HG03565 (cell line): ENCODE results near the gene PPP1R26.
"Not testable (repeated sequence)": the region's sequence is repeated elsewhere in the genome, so short reads cannot be mapped to it uniquely, and the experiment has no call there.

Experiments used
- ATAC-seq: cut with Tn5 transposase; IDR thresholded peaks from one replicate; pipeline ENCODE4 v1.9.1; 2021; ENCODE audit warnings: mild to moderate bottlenecking, moderate library complexity; ENCODE audit not compliant: unreplicated experiment

The PPP1R26 gene

DNA sequence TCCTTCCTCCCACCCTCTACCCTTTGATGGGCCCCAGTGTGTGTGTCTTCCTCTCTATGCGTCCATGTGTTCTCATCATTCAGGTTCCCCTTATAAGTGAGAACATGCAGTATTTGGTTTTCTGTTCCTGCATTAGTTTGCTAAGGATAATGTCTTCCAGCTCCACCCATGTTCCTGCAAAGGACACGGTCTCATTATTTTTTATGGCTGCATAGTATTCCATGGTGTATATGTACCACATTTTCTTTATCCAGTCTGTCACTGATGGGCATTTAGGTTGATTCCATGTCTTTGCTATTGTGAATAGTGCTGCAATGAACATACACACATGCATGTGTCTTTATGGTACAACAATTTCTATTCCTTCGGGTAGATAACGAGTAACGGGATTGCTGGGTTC lies 21.1 kb upstream of the PPP1R26 start:
- not testable (repeated sequence) for ATAC-seq

DNA sequence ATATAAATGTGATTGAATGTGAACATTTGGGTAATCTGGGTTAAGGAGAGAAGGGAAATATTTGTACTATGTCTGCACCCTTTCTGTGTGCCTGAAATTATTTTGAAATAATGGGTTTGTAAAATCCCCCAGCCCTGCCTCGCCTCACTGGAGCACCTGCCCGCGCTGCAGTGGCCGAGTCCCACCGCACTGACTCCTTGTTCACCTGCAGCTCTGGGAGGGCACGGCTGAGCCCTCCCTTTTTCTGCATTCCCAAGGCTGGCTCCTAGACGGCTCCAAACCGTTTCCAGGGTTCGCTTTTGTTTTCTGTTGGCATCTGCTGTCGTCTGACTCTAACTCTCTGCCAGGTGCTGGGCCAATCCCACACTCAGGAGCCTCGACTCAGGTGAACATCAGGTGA lies 17.6 kb upstream of the PPP1R26 start:
- no peak for ATAC-seq

DNA sequence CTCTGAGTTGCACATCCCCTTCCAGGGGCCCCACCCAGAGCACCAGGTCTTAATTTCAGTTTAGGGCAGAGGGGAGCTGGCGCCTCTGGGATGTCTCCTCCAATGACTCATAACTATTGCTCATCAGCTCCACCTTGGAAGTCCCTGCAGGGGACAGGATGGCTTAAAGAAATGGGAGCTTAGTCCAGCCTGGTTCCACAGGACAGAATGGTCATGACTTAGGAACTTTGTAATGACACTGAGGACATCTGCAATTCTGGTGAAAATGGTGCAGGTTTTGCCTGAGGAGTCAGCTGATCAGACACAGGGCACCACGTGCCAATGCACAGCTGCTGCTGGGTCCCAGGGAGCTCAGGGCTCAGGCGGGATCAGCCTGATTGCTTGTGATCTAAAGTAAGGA lies 16.4 kb upstream of the PPP1R26 start:
- no peak for ATAC-seq

DNA sequence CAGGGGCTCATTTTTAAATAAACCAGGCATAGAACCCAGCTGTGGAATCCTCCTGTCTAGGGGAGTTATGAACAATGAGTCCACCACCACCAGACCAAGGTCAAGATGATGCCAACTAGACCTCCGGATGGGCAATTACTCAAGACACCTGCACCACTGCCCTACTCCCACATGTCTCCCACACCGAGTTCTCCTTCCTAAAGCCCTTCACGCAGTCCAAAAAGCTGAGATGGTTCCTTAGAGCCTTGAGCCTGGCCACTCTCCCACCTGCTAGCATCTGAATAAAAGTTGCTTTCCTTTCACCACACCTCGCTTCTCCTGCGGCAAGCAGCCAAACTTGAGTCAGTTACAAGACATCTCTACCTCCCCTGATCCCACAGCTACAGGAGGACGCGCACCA lies 15.4 kb upstream of the PPP1R26 start:
- ATAC-seq, result no peak

DNA sequence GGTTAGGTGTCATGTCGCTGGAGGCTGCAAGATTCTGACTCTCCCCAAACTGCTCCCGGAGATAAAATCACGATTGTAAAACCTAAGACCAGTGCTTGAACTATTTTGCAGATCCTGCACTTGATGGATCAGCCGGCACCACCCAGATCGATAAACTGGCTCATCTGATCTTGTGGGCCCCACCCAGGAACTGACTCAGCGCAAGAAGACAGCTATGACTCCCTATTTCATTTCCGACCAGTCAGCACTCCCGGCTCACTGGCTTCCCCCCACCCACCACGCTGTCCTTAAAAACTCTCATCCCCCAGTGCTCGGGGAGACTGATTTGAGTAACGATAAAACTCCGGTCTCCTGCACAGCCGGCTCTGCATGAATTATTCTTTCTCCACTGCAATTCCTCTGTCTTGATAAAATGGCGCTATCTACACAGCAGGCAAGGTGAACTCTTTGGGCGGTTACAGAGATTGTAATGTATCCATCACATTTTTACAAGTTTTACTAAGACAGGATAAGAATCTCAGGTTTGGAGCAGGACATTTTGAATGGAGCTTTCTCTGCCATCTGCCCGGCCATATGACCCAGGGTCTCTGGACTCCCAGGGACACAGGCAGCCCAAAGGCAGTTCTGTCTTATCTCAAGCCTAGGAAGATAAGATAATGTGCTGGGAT lies 10.6 kb upstream of the PPP1R26 start:
- no peak for ATAC-seq

DNA sequence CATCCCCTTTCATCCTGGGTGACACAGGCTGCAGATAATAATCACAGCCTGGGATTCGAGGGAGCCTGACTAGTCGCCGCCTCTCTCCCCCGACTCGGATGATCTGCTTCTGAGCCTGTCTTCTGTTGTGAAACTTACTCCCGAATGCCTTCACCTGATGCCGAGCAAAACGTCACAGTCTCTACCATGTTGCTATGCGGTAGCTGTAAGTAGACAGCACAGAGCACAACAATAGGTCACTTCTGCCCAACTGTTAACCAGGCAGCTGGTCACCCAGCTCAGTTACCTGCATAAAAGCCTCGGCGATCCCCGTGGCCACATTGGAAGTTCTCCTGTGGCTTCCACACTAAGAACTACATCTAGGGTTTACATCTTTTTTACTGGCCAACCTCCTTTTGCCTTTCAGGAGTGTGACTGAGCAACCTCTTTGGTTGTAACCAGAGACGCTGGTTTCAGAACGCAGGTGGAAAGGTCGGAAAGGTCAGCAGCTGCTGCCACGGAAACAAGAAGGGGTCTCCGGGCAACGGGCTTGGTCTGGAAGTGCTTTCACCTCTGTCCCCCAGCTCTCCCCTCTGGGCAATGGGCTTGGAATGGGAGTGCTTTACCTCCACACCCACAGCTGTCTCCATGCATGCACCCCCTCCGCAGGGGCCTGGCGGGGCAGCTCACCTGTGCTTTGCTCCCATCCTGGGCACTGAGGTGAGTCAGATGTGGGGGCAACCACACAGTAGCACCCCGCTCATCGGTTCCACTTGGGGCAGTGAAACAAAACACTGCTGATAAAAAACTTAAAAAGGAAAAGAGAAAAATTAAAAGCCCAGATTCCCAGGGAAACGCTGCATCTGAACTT lies 7.6 kb upstream of the PPP1R26 start:
- no peak for ATAC-seq

DNA sequence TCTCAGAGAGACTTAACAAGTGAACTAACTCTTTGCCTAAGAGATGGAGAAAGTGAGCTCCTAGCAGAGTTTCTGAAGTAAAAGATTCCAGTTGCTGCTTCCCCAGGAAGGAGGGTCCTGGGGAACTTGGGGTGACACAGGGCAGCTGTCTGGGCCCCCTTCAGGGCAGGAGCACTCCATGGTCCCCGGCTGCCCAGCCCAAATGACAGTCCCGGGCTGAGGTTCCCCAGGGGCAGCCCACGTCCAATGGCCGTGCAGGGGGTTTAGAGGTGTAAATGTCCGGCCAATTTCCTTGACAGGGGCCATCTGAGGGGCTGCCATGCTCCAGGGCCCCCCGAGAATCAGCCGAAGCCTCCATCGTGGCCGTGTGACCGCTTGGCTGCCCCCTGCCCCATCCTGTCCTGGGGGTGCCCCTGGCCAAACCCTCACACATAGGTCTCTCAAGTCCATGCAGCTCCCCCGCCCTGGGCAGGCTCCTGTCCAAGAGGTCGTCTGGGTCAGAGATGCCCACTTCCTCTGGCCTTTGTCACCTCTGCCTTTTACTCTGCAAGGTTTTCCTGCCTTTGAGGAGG lies 5.5 kb upstream of the PPP1R26 start:
- ATAC-seq, result no peak

DNA sequence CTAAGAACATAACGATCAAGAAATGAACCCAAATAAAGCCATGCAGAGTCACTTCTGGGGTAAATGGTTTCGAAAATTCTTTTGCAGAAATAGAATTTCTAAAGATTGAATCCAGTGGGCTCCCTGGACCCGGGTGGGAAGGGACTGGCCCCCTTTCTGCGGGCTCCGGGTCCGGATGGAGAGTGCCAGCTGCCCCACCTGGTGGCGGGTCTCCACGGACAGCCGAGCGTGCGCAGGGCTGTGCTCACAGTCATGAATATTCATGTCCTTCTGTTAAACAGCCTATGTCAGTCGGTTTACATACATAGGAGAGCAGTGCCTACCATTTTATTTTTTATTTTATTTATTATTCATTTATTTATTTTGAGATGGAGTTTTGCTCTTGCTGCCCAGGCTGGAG lies 4.7 kb upstream of the PPP1R26 start:
- no peak for ATAC-seq

DNA sequence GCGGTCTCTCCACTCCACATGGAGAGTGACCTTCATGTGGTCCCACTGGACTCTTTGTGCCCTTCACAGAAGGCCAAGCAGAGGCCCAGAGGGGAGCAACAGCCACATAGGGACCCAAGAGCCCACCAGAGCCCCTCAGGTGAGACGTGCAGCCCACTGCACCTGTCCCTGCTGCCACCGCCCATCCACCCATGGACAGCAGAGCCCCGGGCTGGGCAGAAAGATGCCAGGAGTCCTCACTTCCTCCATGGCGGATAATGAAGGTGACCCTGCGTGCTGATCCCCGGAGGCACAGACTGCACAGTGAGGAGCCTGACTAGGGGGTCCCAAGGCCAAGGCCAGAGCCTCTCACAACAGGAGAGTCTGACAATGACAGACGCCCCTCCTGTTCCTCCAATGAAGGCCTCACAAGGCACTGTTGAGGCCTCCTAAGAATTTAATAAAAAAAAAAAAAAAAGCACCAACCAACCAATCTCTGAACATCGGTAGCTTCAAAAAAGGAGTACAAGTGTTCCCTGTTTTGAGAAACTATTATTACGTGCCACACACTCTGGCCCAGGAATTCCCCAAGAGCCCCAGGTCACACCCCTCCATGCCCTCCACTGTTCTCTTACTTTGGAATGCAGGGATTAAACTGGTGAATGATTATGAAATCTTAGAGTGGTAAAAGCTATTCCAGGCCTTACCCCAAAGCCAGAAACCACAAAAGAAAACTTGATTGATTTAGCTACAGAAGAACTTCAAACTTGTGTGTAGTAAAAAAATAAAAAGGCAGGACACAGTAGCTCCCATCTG lies 2.8 kb upstream of the PPP1R26 start:
- no peak for ATAC-seq

DNA sequence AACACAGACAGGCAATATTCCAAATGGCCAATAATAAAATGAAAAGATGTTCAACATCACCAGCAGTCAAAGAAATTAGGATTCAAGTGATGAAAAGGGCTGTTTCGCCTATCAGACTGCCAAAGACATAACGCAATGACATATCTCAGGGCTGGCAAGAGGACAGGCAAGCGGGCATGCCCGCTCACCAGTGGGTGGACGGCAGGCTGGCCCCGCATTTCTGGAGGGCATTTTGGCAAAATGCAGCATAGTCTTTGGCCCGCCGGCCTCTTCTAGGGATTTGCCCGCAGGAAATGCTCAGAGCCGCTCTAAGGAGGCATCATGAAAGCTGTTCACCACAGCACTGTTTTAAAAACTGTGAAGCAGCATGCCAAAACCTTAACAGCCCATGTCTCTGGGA lies 1.4 kb upstream of the PPP1R26 start:
- ATAC-seq, result no peak

DNA sequence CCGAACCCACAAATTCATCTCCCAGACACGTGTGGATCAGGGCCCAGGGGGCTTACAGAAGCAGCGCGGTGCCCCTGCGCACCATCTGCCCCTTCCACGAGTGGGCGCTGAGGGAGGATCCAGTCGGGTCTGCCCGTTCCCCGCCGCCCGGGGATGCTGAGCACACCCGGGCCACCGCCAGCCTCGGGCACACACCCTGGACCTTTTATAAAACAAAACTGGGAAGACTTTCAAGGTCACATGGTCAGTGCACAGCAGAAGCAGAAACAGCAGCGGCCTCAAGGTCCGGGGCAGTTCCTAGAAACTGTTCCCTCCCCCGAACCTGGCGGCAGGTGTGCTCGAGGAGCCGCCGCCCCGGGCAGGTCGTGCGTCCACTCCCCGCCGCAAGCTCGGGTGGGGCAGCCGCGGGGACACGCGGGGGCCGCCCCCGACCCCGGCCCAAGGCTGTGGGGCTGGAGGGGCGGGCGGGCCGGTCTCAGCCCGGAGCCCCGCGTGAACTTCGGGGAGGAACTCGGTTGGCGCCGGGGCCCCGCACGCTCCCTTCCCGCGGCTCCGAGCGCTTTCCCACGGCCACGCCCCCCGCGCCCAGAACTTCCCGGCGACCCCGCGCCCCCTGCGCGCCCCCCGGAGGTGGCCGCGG lies 633 bp upstream of the PPP1R26 start:
- ATAC-seq, result no peak

DNA sequence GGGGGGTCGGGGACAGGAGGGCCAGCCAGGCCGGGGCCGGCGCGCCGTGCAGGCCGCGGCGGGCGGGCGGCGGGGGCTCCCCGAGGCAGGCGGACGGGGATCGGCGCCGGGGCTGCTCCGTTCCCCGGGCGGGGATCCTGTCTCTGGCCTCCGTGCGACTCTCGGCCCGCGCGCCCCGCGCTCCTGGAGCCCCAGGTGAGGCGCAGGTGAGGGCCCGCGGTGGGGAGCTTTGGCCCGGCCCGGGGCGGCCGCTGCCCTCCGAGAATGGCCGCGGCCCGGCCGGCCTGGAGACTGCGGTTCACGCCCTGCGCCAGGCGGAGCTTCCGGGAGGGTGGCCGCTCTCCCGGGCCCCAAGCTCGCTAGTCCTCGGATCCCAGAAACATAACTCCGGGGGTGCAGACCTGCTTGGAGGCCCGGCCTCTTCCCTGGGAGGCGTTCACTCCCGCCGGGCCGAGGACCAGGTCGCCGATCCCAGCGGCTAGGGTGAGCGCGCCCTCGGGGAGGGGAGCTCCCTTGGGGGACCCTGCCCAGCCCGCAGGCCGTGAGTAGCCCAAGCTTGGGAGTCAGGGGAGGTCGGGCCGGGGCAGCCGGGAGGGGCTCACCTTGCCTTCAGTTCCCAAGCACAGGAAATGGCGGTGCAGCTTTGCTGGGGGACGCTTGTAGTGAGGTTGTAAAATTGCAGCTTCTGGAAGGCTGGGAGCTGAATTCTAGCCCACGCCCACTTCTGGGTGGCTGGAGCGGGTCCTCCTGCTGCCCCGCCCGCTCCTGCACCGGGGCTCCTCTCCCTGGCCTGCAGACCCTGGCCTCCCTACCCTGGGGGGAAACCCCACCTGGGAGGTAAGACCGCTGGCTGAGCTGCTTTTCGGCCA lies 723 bp downstream of the PPP1R26 start:
- no peak for ATAC-seq

DNA sequence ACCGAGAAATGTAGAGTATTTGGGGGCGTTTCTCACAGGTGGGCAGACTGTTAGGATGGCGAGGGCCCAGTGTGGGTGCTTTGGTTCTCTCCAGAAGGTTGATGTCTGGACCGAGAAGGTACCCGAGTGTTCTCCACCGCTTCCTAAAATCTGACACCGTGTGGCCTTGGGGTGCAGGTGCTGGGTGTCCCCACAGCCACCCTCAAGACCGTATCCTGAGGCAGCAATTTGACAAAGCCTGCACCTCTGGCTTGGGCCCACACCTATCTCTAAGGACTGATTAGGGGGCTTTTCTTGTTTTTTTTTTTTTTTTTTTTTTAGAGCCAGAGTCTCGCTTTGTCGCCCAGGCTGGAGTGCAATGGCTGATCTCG lies 1.3 kb downstream of the PPP1R26 start:
- ATAC-seq, result no peak

DNA sequence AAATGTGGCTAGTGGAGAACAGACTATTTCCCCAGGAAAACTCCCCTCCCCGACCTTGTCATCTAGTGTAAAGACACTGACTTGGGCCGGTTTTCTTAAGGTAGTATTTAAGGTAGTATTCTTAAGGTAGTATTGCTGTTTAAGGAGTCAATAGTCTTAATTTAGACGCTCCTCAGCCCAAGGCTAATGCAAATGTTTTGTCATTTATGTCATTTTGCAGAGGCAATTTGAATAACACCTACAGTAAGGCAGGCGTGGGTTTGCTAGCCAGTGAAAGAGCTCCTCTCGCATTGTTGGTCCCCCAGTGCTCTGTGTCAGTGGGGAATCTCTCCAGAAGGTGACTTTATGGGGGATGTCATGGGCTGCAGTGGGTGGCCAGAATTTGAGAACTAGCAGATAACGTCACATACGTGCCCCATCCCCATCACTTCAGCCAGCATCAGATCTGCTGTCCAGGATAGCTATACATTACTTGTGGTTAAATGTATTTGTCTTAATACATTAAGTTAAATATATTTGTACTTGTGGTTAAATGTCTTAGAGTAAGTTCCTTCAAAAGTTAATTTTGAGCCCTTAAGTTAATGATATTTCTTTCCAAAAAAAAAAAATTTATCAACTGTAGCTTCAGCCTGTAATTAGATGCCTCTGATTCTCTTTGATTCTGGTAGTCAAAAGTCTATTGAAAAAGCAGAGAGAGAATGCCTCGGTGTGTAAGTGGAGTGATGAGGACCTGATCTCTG lies 2.6 kb downstream of the PPP1R26 start:
- no peak for ATAC-seq

DNA sequence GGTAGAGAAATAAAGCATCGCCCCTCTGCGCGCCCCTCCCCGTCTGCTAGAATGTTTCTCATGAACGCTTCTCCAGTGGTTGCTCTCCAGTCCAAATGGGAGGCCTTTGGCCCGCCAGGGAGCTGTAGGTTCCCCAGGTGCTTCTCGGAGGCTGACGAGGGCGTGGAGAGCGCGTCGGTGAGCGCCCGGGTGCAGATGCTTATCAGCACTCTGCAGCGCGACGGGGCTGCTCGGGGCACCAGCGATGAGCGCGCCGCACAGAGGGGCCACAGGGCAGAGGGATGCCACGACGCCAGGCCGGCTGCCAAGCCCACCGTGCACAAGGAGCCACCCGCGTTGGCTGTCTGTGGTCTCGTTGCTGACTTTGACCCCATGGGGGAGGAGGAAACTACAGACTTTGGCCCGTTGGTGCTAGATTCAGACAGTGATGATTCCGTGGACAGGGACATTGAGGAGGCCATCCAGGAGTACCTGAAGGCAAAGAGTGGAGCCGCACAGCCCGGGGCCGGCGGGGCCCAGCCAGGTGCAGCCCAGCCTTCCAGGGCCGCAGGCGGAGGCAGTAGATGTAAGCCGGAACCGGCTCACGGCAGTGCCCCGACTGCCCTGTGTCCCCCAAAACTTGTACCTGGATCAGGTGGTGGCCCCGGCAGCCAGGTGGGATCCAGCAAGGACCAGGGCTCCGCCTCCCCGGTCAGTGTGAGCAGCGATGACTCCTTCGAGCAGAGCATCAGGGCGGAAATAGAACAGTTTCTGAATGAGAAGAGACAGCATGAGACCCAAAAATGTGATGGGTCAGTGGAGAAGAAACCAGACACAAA lies 5.1 kb downstream of the PPP1R26 start:
- ATAC-seq, result no peak

DNA sequence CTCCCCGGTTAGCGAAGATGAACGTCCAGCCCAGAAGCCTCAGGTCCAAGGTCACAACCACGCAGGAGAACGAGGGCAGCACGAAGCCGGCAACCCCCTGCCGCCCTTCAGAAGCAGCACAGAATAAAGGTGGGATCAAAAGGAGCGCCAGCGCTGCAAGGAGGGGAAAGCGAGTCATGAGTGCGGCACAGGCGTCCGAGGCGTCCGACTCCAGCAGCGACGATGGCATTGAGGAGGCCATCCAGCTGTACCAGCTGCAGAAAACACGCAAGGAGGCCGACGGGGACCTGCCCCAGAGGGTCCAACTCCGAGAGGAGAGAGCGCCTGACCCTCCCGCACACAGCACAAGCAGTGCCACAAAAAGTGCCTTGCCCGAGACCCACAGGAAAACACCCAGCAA lies 5.8 kb downstream of the PPP1R26 start:
- ATAC-seq, result no peak

DNA sequence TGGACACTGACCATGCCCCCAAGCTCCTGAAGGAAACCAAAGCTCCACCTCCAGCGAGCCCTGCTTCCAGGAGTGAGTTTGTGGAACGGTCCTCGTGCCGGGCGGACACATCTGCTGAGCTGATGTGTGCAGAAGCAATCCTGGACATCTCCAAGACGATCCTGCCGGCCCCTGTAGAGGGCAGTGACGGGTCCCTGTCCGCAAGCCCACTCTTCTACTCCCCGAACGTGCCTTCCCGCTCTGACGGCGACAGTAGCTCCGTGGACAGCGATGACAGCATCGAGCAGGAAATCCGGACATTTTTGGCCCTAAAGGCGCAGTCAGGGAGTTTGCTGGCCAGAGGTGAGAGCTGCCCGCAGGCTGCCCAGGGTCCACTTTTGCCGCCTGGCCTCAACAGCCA lies 6.2 kb downstream of the PPP1R26 start:
- ATAC-seq, result no peak

DNA sequence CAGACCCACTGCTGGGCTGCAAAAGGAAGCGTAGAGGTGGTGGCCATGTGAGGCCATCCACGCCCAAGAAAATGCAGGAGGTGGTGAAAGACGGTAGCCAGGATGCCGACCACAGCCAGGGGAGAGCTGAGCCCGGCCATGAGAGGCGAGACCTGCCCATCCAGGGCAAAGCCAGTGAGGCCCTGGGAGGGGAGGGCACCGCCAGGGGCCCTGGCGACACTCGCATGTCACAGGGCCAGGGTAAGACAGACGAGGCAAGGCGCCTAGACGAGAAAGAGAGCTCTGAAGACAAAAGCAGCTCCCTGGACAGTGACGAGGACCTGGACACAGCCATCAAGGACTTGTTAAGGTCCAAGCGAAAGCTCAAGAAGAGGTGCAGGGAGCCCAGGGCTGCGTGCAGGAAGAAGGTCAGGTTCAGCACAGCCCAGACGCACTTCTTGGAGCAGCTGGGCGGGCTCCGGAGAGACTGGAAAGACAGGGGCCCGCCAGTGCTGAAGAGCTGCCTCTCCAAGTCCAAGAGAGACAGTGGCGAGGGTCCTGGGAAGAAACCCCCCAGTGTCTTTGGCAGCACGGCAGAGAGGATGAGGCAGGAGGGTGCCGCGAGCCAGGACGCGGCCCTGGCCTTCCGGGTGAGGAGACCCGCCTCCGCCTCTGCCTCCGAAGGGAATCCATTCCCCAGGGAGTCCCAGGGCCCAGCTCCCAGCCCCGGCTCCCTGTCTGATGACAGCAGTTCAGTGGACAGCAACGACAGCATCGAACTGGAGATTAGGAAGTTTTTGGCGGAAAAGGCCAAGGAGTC lies 6.9 kb downstream of the PPP1R26 start:
- no peak for ATAC-seq
